Right lobe of liver (tissue), 4 donors: ENCODE data around the gene OR10J4.

Experiments
- POLR2A ChIP-seq: fragments of 450-650 bp; IDR thresholded peaks from one replicate; pipeline ENCODE4 v1.6.1; 2017; ENCODE audit warnings: antibody characterized with exemption, mild to moderate bottlenecking
- TF ChIP-seq, protein P1 (sequence below), 4 donors: fragments of 200-600 bp in 3 of 4; fragments of 450-650 bp in 1 of 4; IDR thresholded peaks; one replicate each; pipeline versions ENCODE4 v1.5.1 to v1.8.0; 2016 to 2022; ENCODE audit warnings: antibody characterized with exemption in 4 of 4, mild to moderate bottlenecking in 2 of 4
- donor health status: DM: no; HTN: no; CAD: no.
- donor health status: DM: no; HTN: no; CAD: no.
- donor health status: DM: no; HTN: yes; CAD: no.

DNA sequence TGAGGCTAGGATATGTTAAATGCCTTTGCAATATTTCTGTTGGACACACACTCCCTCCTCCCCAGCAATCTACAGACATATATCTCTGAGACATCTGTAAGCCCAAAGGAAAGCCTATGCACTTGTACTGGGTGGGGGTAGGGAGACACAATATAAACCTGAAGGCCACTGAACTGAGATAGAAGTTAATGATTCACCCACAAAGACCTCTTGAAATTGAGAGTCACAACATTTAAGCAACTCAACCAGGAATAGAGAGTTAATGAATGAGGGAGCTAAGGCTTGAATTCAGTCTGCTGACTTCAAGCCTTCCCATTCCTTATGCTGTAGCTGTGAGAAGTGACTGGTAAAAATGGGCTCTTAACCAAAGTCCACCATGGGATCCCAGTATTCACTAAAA is 12.5 kb downstream of the OR10J4 start:
- TF ChIP-seq, protein P1, sequence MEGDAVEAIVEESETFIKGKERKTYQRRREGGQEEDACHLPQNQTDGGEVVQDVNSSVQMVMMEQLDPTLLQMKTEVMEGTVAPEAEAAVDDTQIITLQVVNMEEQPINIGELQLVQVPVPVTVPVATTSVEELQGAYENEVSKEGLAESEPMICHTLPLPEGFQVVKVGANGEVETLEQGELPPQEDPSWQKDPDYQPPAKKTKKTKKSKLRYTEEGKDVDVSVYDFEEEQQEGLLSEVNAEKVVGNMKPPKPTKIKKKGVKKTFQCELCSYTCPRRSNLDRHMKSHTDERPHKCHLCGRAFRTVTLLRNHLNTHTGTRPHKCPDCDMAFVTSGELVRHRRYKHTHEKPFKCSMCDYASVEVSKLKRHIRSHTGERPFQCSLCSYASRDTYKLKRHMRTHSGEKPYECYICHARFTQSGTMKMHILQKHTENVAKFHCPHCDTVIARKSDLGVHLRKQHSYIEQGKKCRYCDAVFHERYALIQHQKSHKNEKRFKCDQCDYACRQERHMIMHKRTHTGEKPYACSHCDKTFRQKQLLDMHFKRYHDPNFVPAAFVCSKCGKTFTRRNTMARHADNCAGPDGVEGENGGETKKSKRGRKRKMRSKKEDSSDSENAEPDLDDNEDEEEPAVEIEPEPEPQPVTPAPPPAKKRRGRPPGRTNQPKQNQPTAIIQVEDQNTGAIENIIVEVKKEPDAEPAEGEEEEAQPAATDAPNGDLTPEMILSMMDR (IDR thresholded peaks at IDR 0.05): no peak
- no peak for TF ChIP-seq POLR2A
